HG03175 (cell line): ENCODE measurements around the gene RFX8.

Experiments used
- ATAC-seq: cut with Tn5 transposase; IDR thresholded peaks from one replicate; pipeline ENCODE4 v1.9.1; 2021; ENCODE audit warnings: mild to moderate bottlenecking, moderate library complexity; ENCODE audit not compliant: unreplicated experiment

Gene RFX8

GRCh38 chr2:101415220-101415619 is 59.7 kb downstream of the RFX8 start:
- ATAC-seq = no peak

DNA sequence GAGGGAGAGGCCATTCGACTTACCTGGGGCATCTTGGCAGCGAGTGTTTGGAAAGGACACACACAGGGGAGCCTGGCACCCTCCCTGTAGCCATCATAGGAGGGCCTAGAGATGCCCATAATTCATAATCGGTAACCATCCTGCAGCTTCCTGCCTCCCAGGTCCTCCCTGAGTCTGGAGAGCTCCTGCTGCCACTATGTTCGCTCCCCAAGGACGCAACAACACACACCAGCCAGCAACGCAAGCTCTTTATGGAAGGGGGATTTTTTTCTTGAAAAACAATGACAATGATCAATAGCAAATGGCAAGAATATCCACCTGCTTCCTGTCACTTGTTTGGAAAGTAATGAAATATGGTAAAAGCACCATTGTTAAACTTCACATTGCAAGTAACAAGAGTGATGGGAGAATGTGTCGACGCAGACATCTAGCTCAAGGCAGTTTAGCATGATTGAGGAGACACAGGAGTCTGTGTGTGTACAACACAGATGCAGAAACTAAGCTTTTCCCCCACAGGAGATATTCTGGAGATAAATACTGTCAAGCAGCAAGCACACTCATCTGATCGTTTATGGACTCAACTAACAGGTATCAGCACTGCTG is 62.7 kb downstream of the RFX8 start:
- no peak for ATAC-seq

DNA sequence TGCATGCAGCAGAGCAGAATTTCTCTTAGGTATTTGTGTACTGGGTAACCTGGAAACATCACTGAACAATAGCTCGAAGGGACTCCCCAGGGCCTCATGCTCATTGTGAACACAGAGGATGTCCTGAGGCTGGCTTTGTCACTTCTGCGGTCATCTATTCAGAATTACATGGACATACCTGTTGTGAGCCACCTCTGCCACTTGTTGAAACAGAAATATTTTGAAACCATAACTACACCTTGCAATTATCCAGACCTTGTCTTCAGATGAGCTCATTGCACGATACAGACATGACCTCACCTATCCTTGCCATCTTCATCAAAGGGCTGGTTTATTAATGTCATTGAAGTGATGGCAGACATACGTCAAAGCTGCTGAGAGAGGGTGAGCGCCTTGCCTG is 64.2 kb downstream of the RFX8 start:
- no peak for ATAC-seq

DNA sequence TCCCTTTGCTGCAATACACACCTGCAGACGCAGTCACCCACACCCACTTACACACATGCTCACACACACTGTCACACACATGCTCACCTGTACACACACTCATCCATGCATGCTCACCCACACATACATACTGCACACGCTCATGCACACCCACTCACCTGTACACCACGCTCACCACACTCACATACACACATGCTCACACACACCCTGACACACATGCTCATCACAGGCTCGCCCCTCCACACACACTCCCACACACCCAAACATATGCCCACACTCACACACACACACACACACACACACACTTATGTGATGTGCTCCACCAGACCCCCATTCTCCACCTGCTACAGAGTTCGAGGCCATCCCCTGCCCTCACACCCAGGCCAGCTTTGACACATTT is 64.8 kb downstream of the RFX8 start:
- ATAC-seq = no peak

DNA sequence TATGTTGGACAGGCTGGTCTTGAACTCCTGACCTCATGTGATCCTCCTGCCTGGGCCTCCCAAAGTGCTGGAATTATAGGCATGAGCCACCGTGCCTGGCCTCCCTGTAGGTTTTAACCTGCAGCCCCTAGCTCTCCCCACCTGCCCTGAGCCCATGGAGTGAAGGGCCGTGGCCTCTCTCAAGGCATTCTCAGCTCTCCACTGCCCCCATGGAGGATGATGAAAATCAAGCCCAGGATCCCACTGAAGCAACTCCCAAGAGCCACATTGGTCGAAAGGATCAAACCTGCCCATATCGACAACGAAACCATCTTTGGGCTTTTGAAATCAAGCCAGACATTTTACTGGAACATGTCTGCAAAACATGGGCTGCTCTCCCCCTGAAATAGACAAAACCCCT is 65.2 kb downstream of the RFX8 start:
- no peak for ATAC-seq

- ATAC-seq = no peak
Measured at GRCh38 chr2:101408925-101409324, 66.0 kb downstream of the RFX8 start.

DNA sequence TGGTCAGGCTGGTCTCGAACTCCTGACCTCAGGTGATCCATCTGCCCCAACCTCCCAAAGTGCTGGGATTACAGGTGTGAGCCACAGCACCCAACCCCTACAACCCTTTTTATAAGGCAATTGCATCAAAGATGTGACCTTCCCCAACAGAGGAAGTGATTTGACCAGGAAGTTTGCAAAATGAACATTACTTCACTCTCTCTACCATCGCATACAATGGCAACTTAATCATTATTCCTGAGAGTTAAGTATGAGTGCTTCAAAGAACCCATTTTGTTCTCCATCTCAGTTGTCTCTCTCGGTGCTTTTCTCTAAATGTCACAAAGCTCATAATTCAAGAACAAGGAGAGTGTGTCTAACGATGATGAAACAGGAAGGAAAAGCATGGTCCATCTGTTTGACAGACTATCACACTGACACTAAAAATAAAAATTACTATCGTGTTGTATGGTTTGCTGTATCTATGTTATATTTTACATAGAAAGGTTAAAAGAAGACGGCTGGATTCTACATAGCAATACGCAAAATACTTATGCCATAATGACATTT is 69.5 kb downstream of the RFX8 start:
- no peak for ATAC-seq

DNA sequence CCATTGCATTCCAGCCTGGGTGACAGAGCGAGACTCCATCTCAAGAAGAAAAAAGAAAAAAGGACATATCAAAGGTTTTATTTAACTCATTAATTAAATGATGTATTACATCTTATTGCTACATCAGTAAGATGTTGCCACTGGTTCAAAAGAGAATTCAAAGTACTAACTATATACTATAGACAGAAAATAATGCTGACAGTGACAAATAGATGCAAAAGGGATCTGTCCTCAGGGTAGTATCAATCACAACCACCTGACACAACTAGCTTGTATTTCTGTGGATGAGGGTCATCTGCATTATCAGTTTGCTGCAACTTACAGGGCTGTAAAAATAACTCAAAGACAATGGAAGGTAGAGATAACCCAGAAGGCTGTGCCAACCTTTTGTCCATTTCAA is 71.2 kb downstream of the RFX8 start:
- ATAC-seq = no peak

DNA sequence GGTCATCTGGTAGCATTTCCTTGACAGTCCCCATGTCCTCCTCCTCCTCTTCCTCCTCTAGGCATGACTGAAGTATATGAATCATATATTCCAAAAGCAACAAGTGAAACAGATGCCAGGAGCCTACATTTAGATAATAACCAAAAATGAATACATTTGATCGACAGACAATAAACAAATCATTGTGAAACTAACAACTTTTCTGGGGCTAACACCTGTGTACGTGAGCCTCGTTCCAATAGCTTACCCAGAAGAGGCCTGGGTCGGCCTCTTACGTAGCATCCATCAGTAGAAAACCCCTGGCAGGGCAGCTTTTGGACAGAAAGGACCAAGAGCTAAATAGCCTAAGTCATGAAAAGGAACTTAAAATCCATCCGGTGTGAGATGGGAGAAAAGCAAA is 72.3 kb downstream of the RFX8 start:
- no peak for ATAC-seq

GRCh38 chr2:101401906-101402305 is 73.0 kb downstream of the RFX8 start:
- ATAC-seq = no peak

GRCh38 chr2:101401326-101401665 is 73.6 kb downstream of the RFX8 start:
- no peak for ATAC-seq

GRCh38 chr2:101400506-101401325 is 74.2 kb downstream of the RFX8 start:
- ATAC-seq = no peak

- no peak for ATAC-seq
Measured at GRCh38 chr2:101400048-101400447, 74.9 kb downstream of the RFX8 start.

GRCh38 chr2:101399021-101399799 is 75.7 kb downstream of the RFX8 start:
- no peak for ATAC-seq

- ATAC-seq = no peak
Measured at GRCh38 chr2:101398116-101398821, 76.6 kb downstream of the RFX8 start.

- ATAC-seq = no peak
Measured at GRCh38 chr2:101396316-101396717, 78.6 kb downstream of the RFX8 start.

- ATAC-seq = no peak
Measured at GRCh38 chr2:101395545-101396315, 79.2 kb downstream of the RFX8 start.

DNA sequence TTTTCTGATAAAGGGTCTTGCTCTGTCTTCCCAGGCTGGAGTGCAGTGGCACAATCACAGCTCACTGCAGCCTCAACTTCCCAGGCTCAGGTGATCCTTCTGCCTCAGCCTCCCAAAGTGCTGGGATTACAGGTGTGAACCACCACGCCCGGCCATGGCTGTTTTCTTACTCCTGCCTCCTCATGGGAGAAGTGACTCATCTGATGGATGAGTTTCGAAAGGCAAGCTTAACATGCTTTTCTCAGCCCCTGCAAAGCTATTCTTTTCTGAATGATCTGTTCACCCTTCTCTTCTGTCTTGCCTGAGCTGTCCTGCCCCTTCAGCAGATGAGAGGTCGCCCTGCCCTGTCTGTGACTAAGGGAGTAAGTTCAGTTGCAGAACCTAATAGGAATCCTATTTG is 86.7 kb downstream of the RFX8 start:
- no peak for ATAC-seq

DNA sequence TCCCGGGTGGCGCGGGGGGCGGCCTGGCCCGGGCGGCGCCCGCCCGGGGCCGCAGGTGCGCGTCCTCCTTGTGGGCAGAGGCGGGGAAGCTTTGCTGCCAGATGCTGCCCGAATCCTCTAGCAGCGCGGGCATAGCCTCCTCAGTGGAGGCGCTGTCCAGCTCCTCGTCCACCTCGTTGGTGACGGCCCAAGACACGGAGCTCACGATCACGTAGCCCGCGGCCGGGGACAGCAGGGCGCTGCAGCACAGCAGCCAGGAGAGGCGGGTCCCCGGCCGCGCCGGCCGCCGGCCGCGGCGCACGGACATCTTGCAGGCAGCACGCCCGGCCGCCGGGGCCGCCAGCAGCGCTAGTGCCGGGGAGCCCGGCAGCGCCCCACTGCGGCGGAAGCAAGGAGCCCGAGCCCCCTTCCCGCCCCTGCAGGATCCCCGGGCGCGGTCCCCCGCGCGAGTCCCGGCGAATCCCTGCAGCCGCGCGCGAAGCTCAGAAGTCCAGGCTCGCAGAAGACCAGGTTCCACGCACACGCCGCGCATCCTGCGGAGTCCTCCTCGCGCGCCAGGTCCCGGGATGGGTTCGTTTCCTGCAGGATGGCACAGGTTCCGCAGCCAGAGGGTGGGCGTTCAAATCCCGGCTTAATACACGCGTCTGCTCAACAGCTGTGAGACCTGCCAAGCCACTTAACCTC is 87.6 kb downstream of the RFX8 start, which contains the start of gene CREG2:
TSS of gene CREG2 (minus strand) at position 353 of the 684 bp plus-strand sequence. CDS start at position 307, 46 bp downstream.
- no peak for ATAC-seq
